ENCODE data around the gene ENOX1.

The ENOX1 gene

DNA sequence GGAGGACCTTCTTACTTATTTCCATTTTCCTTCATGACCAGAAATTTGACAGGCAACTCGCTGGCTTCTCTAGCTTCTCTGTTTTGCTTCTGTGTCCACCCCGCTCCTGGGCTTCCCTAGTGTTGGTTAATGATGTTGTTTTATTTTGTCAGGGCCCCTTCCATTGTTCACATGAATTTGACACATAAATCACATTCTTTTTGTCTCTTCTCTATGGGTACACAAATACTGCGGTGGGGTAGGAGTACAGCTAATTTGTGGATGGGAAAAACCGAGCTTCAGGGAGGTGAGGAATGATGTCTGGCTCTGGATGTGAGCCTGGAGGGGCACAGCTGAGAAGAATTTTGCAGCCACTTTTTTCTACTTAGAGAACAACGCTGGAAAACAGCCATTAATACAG lies 563.6 kb downstream of the ENOX1 start:
- Histone ChIP-seq H3K4me1 (ENCODE audit: control insufficient read depth, insufficient read depth, low read length) (no peaks in the 10 kb centered on the region), H3K27ac (ENCODE audit: extremely low read depth, low read depth, low read length) (no peak overlapping the region), H3K4me3 (ENCODE audit: low read depth, low read length) (no peak overlapping the region), H3K9me3 (ENCODE audit: control insufficient read depth, insufficient read depth, low read depth, low read length) (no peaks in the 10 kb centered on the region), H3K36me3 (ENCODE audit: control insufficient read depth in 2 of 2, insufficient read depth in 1 of 2, low read length in 2 of 2) (no peaks in the 10 kb centered on the region)
- POLR2A ChIA-PET = no interaction called here
- TF ChIP-seq TCF7L2 (IDR thresholded peaks at IDR 0.05; ENCODE audit: borderline replicate concordance, low read depth, low read length) (no peak), ZNF692 (tag by site-specific recombination; IDR thresholded peaks at IDR 0.05) (no peak), ZNF791 (tag by site-specific recombination; IDR thresholded peaks at IDR 0.05) (no peak), SP3 (tag by site-specific recombination; IDR thresholded peaks at IDR 0.05) (no peak), ZNF777 (tag by site-specific recombination; IDR thresholded peaks at IDR 0.05; ENCODE audit: borderline replicate concordance) (no peak), ZNF16 (tag by site-specific recombination; IDR thresholded peaks at IDR 0.05; ENCODE audit: low read depth) (no peak), ZFP37 (tag by site-specific recombination; IDR thresholded peaks at IDR 0.05) (no peak), MYNN (tag by site-specific recombination; IDR thresholded peaks at IDR 0.05; ENCODE audit: borderline replicate concordance) (no peak)
- TF ChIP-seq, protein P1, sequence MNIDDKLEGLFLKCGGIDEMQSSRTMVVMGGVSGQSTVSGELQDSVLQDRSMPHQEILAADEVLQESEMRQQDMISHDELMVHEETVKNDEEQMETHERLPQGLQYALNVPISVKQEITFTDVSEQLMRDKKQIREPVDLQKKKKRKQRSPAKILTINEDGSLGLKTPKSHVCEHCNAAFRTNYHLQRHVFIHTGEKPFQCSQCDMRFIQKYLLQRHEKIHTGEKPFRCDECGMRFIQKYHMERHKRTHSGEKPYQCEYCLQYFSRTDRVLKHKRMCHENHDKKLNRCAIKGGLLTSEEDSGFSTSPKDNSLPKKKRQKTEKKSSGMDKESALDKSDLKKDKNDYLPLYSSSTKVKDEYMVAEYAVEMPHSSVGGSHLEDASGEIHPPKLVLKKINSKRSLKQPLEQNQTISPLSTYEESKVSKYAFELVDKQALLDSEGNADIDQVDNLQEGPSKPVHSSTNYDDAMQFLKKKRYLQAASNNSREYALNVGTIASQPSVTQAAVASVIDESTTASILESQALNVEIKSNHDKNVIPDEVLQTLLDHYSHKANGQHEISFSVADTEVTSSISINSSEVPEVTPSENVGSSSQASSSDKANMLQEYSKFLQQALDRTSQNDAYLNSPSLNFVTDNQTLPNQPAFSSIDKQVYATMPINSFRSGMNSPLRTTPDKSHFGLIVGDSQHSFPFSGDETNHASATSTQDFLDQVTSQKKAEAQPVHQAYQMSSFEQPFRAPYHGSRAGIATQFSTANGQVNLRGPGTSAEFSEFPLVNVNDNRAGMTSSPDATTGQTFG (tag by site-specific recombination; IDR thresholded peaks at IDR 0.05; ENCODE audit: borderline replicate concordance) = no peak
- CTCF ChIA-PET = no interaction called here

GRCh38 chr13:43222086-43222485 lies 564.7 kb downstream of the ENOX1 start:
- Histone ChIP-seq H3K9me3 (ENCODE audit: control insufficient read depth, insufficient read depth, low read depth, low read length) (no peaks in the 10 kb centered on the region), H3K4me1 (ENCODE audit: control insufficient read depth, insufficient read depth, low read length) (no peaks in the 10 kb centered on the region), H3K27ac (ENCODE audit: extremely low read depth, low read depth, low read length) (no peak overlapping the region), H3K4me3 (ENCODE audit: low read depth, low read length) (no peak overlapping the region), H3K36me3 (ENCODE audit: control insufficient read depth in 2 of 2, insufficient read depth in 1 of 2, low read length in 2 of 2) (no peaks in the 10 kb centered on the region)
- POLR2A ChIA-PET = no interaction called here
- CTCF ChIA-PET = no interaction called here
- TF ChIP-seq ZNF776 (tag by site-specific recombination; IDR thresholded peaks at IDR 0.05; ENCODE audit: borderline replicate concordance) (no peak), ZBTB48 (tag by site-specific recombination; IDR thresholded peaks at IDR 0.05) (no peak), ZNF416 (tag by site-specific recombination; IDR thresholded peaks at IDR 0.05) (no peak), ZNF202 (tag by site-specific recombination; IDR thresholded peaks at IDR 0.05; ENCODE audit: borderline replicate concordance) (no peak), FEZF1 (tag by site-specific recombination; IDR thresholded peaks at IDR 0.05) (no peak), KLF9 (tag by site-specific recombination; IDR thresholded peaks at IDR 0.05; ENCODE audit: low read depth) (no peak), MYNN (tag by site-specific recombination; IDR thresholded peaks at IDR 0.05; ENCODE audit: borderline replicate concordance) (no peak), BCL11A (tag by site-specific recombination; IDR thresholded peaks at IDR 0.05; ENCODE audit: low read depth) (no peak), ZSCAN30 (tag by site-specific recombination; IDR thresholded peaks at IDR 0.05) (no peak), CTCF (tag by site-specific recombination; IDR thresholded peaks at IDR 0.05) (no peak), RBAK (tag by site-specific recombination; IDR thresholded peaks at IDR 0.05) (no peak), ZBTB44 (tag by site-specific recombination; IDR thresholded peaks at IDR 0.05) (no peak), YY2 (tag by site-specific recombination; IDR thresholded peaks at IDR 0.05) (no peak), ZNF529 (tag by site-specific recombination; IDR thresholded peaks at IDR 0.05; ENCODE audit: insufficient replicate concordance) (no peak), ZBTB1 (tag by site-specific recombination; IDR thresholded peaks at IDR 0.05) (no peak), KLF7 (tag by site-specific recombination; IDR thresholded peaks at IDR 0.05; ENCODE audit: borderline replicate concordance) (no peak), KLF1 (tag by site-specific recombination; IDR thresholded peaks at IDR 0.05) (no peak)
- TF ChIP-seq, protein P2, sequence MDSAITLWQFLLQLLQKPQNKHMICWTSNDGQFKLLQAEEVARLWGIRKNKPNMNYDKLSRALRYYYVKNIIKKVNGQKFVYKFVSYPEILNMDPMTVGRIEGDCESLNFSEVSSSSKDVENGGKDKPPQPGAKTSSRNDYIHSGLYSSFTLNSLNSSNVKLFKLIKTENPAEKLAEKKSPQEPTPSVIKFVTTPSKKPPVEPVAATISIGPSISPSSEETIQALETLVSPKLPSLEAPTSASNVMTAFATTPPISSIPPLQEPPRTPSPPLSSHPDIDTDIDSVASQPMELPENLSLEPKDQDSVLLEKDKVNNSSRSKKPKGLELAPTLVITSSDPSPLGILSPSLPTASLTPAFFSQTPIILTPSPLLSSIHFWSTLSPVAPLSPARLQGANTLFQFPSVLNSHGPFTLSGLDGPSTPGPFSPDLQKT (IDR thresholded peaks at IDR 0.05; ENCODE audit: borderline replicate concordance, low read depth, low read length) = no peak

Measured in HEK293 (cell line).